ENCODE measurements around the gene MYEOV.

Gene MYEOV

GRCh38 chr11:69343401-69344321, 49.7 kb downstream of the MYEOV start:
- no peak for DNase-seq

GRCh38 chr11:69344570-69345145, 50.7 kb downstream of the MYEOV start:
- DNase-seq, result no peak

Measured in NCI-H1694 treated with DMSO at 0.1 percent for 48 hours (cell line).